HepG2 (cell line): ENCODE results near the gene GPN1. TPM values are rescaled to one million over a fixed set of nuclear protein-coding genes. Genes with fewer than 3 reads are reported as not detected.

Source experiments
- FOSL1 ChIP-seq: sonication (generic); formaldehyde crosslinking; IDR thresholded peaks from 2 replicates; pipeline ENCODE4 v1.9.0; 2021; ENCODE audit warnings: missing genetic modification reagents, borderline replicate concordance
- FOXK1 ChIP-seq: sonication (generic); formaldehyde crosslinking; IDR thresholded peaks from 2 replicates; pipeline ENCODE4 v1.4.0; 2020; ENCODE audit warnings: low read depth, missing genetic modification reagents, borderline replicate concordance
- HMG20B ChIP-seq: conservative IDR thresholded peaks from 2 replicates; pipeline ENCODE4 v1.6.1; 2016; ENCODE audit warnings: missing genetic modification reagents, missing compliant biosample characterization
- KLF6 ChIP-seq: IDR thresholded peaks from 2 replicates; pipeline ENCODE4 v1.8.0; 2016; ENCODE audit warnings: missing biosample characterization, missing genetic modification reagents
- MED13 ChIP-seq: sonication (generic); formaldehyde crosslinking; IDR thresholded peaks from 2 replicates; pipeline ENCODE4 v1.5.0; 2020; ENCODE audit warnings: missing genetic modification reagents
- NPAS2 ChIP-seq: sonication (generic); formaldehyde crosslinking; IDR thresholded peaks from 2 replicates; pipeline ENCODE4 v1.8.0; 2022; ENCODE audit warnings: mild to moderate bottlenecking, missing genetic modification reagents, borderline replicate concordance
- NR2F2 ChIP-seq: IDR thresholded peaks from 2 replicates; pipeline ENCODE4 v1.6.1; 2012; ENCODE audit warnings: low read depth, inconsistent platforms, borderline replicate concordance
- ONECUT2 ChIP-seq: sonication (generic); formaldehyde crosslinking; IDR thresholded peaks from 2 replicates; pipeline ENCODE4 v1.4.0; 2020; ENCODE audit warnings: missing genetic modification reagents
- THRA ChIP-seq: sonication (generic); formaldehyde crosslinking; IDR thresholded peaks from 2 replicates; pipeline ENCODE4 v1.4.0; 2020; ENCODE audit warnings: missing genetic modification reagents, borderline replicate concordance
- WIZ ChIP-seq: sonication (generic); formaldehyde crosslinking; IDR thresholded peaks from 2 replicates; pipeline ENCODE4 v1.5.1; 2020; ENCODE audit warnings: mild to moderate bottlenecking, missing genetic modification reagents
- ZFP62 ChIP-seq: sonication (generic); formaldehyde crosslinking; IDR thresholded peaks from 2 replicates; pipeline ENCODE4 v1.4.0; 2020; ENCODE audit warnings: missing genetic modification reagents
- ZFP91 ChIP-seq: sonication (generic); formaldehyde crosslinking; IDR thresholded peaks from 2 replicates; pipeline ENCODE4 v1.9.0; 2022; ENCODE audit warnings: missing genetic modification reagents, mild to moderate bottlenecking, borderline replicate concordance
- ZKSCAN5 ChIP-seq: sonication (generic); formaldehyde crosslinking; IDR thresholded peaks from 2 replicates; pipeline ENCODE4 v1.5.1; 2020; ENCODE audit warnings: mild to moderate bottlenecking, missing genetic modification reagents
- ZMAT3 ChIP-seq: sonication (generic); formaldehyde crosslinking; conservative IDR thresholded peaks from 2 replicates; pipeline ENCODE4 v1.7.0; 2021; ENCODE audit warnings: missing genetic modification reagents
- ZNF101 ChIP-seq: sonication (generic); formaldehyde crosslinking; IDR thresholded peaks from 2 replicates; pipeline ENCODE4 v1.4.0; 2020; ENCODE audit warnings: mild to moderate bottlenecking, low read depth, missing genetic modification reagents, borderline replicate concordance
- ZNF275 ChIP-seq: sonication (generic); formaldehyde crosslinking; IDR thresholded peaks from 2 replicates; pipeline ENCODE4 v1.8.0; 2022; ENCODE audit warnings: missing genetic modification reagents, mild to moderate bottlenecking, inconsistent platforms, borderline replicate concordance
- ZNF414 ChIP-seq: sonication (generic); formaldehyde crosslinking; IDR thresholded peaks from 2 replicates; pipeline ENCODE4 v1.5.0; 2020; ENCODE audit warnings: missing genetic modification reagents
- ZNF446 ChIP-seq: sonication (generic); formaldehyde crosslinking; IDR thresholded peaks from 2 replicates; pipeline ENCODE4 v1.5.0; 2020; ENCODE audit warnings: mild to moderate bottlenecking, missing genetic modification reagents
- ZNF616 ChIP-seq: sonication (generic); formaldehyde crosslinking; IDR thresholded peaks from 2 replicates; pipeline ENCODE4 v1.5.0; 2020; ENCODE audit warnings: low read depth, mild to moderate bottlenecking, missing genetic modification reagents
- ZNF737 ChIP-seq: sonication (generic); formaldehyde crosslinking; IDR thresholded peaks from 2 replicates; pipeline ENCODE4 v1.5.0; 2020; ENCODE audit warnings: missing genetic modification reagents, mild to moderate bottlenecking, borderline replicate concordance
- ZNF781 ChIP-seq: sonication (generic); formaldehyde crosslinking; IDR thresholded peaks from 2 replicates; pipeline ENCODE4 v1.5.1; 2020; ENCODE audit warnings: borderline replicate concordance, mild to moderate bottlenecking, missing genetic modification reagents; ENCODE audit errors: not compliant biosample characterization
- ZSCAN20 ChIP-seq: sonication (generic); formaldehyde crosslinking; IDR thresholded peaks from 2 replicates; pipeline ENCODE4 v1.4.0; 2020; ENCODE audit warnings: missing genetic modification reagents, mild to moderate bottlenecking, borderline replicate concordance
- ZSCAN9 ChIP-seq: IDR thresholded peaks from 2 replicates; pipeline ENCODE4 v1.6.1; 2016; ENCODE audit warnings: borderline replicate concordance
- polyA plus RNA-seq, 8 experiments: library from polyadenylated mRNA; depleted of rRNA in 3 of 8; stranded (reverse) in 7 of 8; unstranded in 1 of 8; fragments of >200 nt; fragmentation: Illumina TruSeq in 4 of 8; extraction: Trizol in 4 of 8; gene quantifications; 2 replicates each; pipeline versions ENCODE4 v1.2.1 to v1.2.3, GENCODE V29; 2011 to 2016; ENCODE audit warnings: low read depth in 4 of 8, missing spikeins in 1 of 8, mixed read lengths in 1 of 8; ENCODE audit not compliant: insufficient read depth in 1 of 8
- total RNA-seq, 5 experiments: library from RNA; depleted of rRNA; stranded (reverse); fragments of >200 nt; fragmentation: Illumina TruSeq; extraction: Trizol; gene quantifications; 2 replicates each; pipeline ENCODE4 v1.2.3, GENCODE V29; 2016; ENCODE audit warnings: low read depth in 1 of 5

GPN1 gene
- total and polyA plus RNA-seq, 2 of the 13 experiments (the other 11 are each of a cell fraction or from before 2014, with no cell fraction given), result 54.5 to 62.7 TPM

DNA sequence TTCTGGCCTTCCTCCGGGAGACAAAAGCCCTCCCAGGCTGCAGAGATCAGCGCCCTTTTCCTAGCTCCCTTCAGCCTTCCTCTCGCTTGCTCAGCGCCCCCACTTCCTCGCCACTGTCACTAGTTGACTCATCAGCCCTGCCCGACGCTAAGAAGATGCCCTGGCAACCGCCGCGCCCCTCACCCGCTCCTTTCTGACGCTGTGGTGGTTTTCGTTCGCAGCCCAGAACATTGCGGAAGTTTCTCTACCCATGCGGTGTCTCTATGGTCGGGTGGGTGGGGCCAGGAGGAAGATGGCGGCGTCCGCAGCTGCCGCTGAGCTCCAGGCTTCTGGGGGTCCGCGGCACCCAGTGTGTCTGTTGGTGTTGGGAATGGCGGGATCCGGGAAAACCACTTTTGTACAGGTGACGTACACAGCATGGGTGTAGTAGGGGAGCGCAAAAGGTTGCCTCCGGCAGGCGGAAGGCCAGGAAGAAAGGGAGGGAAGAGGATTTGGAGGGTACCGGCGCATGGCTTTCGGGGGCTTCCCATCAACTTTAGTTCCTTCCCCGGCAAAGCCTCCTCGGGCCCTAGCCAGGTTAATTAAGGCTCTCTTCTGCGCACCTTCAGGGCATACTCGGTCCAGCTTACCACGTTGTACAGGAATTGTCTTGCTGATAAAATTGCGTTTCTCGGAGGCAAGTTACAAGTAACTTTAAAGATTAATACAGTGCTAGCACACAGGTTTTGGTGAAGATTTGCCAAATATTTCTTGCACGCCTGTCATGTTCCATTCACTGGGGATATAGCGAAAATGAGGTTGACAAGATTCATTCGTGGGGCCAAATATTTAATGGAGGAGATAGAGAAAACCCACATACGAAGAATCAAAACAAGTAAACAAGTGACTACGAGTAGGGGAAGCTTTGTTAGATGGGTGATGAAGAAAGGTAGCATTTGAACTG is at the start of gene GPN1, which contains the start of gene CCDC121 (continued):
- TF ChIP-seq NPAS2 (CRISPR knock-in tag) (no peak), MED13 (CRISPR knock-in tag) (no peak), FOXK1 (CRISPR knock-in tag) (peak; percentile 94), ZNF781 (peak; percentile 89), ZNF446 (CRISPR knock-in tag) (peak; percentile 78; the same call in 1 of the 2 replicates), ZNF101 (CRISPR knock-in tag) (no peak), KLF6 (peak; percentile 86), ZNF414 (CRISPR knock-in tag) (no peak; the same call in 1 of the 2 replicates), WIZ (CRISPR knock-in tag) (no peak), NR2F2 (no peak), THRA (CRISPR knock-in tag) (peak; percentile 66), ZNF737 (peak; percentile 84; the same call in 1 of the 2 replicates), HMG20B (CRISPR knock-in tag) (peak; percentile 49; the same call in 1 of the 2 replicates), ZFP62 (CRISPR knock-in tag) (no peak), ZMAT3 (CRISPR knock-in tag) (peak; percentile 85), ZNF275 (peak; percentile 63; the same call in 1 of the 2 replicates), FOSL1 (CRISPR knock-in tag) (no peak), ZKSCAN5 (no peak), ZSCAN20 (CRISPR knock-in tag) (no peak), ZSCAN9 (CRISPR knock-in tag) (peak; percentile 84; the same call in 1 of the 2 replicates), ZNF616 (CRISPR knock-in tag) (no peak), ZFP91 (peak; percentile 96), ONECUT2 (CRISPR knock-in tag) (no peak)
